ENCODE data around the gene EFTUD2. TPM values are rescaled to one million over a fixed set of nuclear protein-coding genes. Genes with fewer than 3 reads are reported as not detected.
A peak's percentile ranks its signal among the peaks of the same experiment; 100 is the strongest.

Gene EFTUD2
- total RNA-seq, 1 donor from 2014 or later = 79.3 TPM

DNA sequence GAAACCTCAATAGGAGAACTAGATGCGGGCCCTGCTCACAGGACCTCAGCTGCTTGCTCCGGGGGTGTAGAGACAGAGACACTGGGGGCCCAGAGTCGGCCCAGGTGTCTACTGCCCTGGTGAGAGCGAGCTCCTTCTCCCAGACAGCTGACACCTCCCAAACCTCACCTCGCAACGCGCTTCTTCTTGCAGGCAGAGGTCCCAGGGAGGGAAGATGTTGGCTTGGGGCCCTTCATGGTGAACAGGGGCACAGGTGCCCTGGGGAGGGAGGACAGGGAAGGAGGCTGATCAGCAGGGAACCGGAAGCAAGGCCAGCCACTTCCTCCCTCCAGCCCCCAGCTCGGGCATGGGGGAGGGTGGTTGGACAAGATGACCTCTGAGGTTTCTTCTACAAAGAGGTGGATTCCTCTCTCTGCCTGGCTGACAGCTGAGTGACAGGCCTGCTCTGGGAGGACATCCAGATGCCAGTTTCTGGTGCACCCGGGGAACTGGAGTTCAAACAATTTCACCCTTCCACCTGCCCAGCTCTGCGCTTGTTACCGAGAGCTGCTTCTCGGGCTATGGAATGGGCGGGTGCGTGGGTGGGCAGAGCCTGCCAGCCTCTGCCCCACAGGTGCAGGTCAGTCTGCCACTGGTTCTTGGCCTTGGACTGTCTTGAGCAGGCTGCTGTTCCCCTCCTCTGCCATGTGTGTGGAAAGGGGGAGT lies 27.7 kb upstream of the EFTUD2 start:
- Histone ChIP-seq H3K4me1 (ENCODE audit: control insufficient read depth in 3 of 3, insufficient read depth in 3 of 3, low read length in 3 of 3) (peaks cover 7 to 12% (median 10%) of the 10 kb centered on the region in 3 donors), H3K4me3 (ENCODE audit: low read length in 3 of 3) (no peak overlapping the region), H3K9me3 (ENCODE audit: control insufficient read depth in 3 of 3, low read length in 3 of 3) (no peaks in the 10 kb centered on the region), H3K9ac (ENCODE audit: low read depth in 1 of 3, low read length in 3 of 3) (no peak overlapping the region), H3K36me3 (ENCODE audit: control insufficient read depth in 3 of 3, insufficient read depth in 3 of 3, low read length in 3 of 3) (no peaks in the 10 kb centered on the region), H3K27me3 (ENCODE audit: control insufficient read depth in 3 of 3, insufficient read depth in 3 of 3, low read length in 3 of 3) (peaks cover 0 to 3% (median 0%) of the 10 kb centered on the region in 3 donors), H3K27ac (ENCODE audit: low read depth, low read length) (no peak overlapping the region)

DNA sequence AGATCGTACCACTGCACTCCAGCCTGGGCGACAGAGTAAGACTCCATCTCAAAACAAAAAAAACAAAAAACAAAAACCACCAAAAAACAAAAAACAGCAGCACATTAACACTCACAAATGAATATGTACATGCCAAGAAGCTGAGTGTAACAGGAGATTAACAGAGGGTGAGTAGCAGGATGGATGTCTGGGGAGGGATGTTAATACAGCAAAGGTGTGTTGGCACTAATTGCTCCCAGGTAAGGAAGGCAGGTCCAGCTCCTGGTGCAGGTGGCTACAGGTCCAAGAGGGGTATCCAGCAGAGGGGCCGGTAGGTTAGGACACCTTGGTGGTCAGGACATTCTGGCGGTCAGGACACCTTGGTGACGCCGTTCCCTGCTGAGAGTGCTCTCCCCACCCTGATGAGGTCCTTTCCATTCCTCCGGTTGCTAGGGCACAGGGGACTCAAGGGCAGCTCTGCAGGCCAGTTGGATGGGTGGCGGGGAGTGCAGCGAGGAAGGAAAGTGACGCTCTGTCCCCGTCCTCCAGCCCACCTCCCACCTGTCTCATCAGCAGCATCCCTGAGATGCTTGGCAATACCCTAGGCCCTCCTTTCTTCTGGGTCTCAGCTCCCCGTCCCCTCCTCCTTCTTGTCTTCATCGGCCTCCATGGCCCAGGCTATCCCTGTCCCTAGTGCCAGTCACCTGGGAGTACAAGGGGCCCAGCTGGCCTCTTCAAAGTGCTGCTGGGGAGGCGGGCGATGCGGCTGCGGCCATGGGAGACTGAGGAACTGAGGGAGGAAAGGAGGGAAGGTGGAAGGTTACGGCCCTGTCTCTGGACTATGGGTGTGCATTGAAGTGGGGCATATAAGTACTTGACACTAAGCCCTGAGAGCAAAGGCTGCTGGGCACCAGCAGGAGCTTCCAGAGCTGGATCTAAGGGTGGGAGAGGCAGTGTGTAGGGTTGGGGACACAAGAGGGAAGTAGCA lies 26.8 kb upstream of the EFTUD2 start:
- Histone ChIP-seq H3K36me3 (ENCODE audit: control insufficient read depth in 3 of 3, insufficient read depth in 3 of 3, low read length in 3 of 3) (no peaks in the 10 kb centered on the region), H3K9ac (ENCODE audit: low read depth in 1 of 3, low read length in 3 of 3) (no peak overlapping the region), H3K27ac (ENCODE audit: low read depth, low read length) (no peak overlapping the region), H3K27me3 (ENCODE audit: control insufficient read depth in 3 of 3, insufficient read depth in 3 of 3, low read length in 3 of 3) (peaks cover 0 to 3% (median 0%) of the 10 kb centered on the region in 3 donors), H3K9me3 (ENCODE audit: control insufficient read depth in 3 of 3, low read length in 3 of 3) (no peaks in the 10 kb centered on the region), H3K4me3 (ENCODE audit: low read length in 3 of 3) (no peak overlapping the region), H3K4me1 (ENCODE audit: control insufficient read depth in 3 of 3, insufficient read depth in 3 of 3, low read length in 3 of 3) (peaks cover 7 to 12% (median 10%) of the 10 kb centered on the region in 3 donors)

DNA sequence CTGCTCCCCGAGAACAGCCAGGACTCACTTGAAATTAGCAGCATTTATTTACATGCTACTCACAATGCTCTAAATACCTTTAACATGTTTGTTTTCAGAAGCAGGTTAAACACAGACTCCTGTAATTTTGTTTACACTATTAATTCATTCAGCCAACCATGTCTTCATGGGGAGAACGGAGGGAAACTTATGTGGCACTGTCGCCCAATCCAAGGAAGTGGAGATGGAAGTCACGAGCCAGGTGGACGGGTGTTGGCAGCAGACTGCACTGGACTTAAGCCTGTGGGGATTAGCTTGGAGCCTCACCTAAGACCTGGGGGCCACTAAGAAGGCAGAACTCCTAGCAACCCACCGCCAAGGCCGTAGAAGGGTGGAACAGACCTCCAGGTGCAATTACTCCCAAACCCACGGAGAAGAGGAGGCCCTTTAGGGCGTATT lies 24.9 kb upstream of the EFTUD2 start:
- H3K9me3 ChIP-seq (ENCODE audit: control insufficient read depth in 3 of 3, low read length in 3 of 3) = no peaks in the 10 kb centered on the region
- no peak overlapping the region for H3K27ac ChIP-seq (ENCODE audit: low read depth, low read length)
- no peak overlapping the region for H3K9ac ChIP-seq (ENCODE audit: low read depth in 1 of 3, low read length in 3 of 3)
- peaks cover 0 to 3% (median 0%) of the 10 kb centered on the region in 3 donors for H3K27me3 ChIP-seq (ENCODE audit: control insufficient read depth in 3 of 3, insufficient read depth in 3 of 3, low read length in 3 of 3)
- no peaks in the 10 kb centered on the region for H3K36me3 ChIP-seq (ENCODE audit: control insufficient read depth in 3 of 3, insufficient read depth in 3 of 3, low read length in 3 of 3)
- H3K4me3 ChIP-seq (ENCODE audit: low read length in 3 of 3) = no peak overlapping the region
- peaks cover 7 to 15% (median 13%) of the 10 kb centered on the region in 3 donors for H3K4me1 ChIP-seq (ENCODE audit: control insufficient read depth in 3 of 3, insufficient read depth in 3 of 3, low read length in 3 of 3)

DNA sequence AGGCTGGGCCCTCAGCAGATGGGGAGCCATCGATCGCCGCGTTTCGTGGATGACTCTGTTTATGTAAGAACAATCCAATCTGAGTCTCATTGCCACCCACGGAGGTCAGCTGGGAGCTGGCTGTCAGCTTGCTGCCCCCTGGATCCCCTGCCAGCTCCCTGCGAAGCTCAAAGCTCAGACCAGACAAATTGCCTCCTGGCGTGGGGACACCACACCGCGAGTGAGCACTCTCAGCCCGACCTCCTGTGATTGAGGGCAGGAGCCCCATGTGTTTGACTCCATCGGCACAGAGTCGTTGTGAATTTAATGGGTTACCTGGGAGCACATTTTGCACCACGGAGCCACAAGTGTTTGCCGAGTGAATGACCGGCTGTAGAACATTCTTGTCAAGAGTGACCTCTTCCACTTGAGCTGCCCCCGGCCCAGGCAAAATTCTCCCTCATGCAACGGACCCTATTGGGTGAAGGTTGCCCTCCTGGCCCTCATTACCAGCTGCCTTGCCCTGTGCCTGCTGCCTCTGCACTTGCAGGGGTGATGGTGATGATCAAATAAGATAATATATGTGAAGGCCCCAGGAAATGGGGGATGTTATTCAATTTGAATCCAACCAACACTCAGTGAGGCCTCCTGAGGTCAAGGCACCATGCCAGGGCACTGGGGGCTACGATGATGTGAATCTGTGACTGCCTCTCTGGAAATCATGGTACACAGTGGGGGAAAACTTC lies 23.7 kb upstream of the EFTUD2 start:
- H3K27me3 ChIP-seq (ENCODE audit: control insufficient read depth in 3 of 3, insufficient read depth in 3 of 3, low read length in 3 of 3) = peaks cover 0 to 3% (median 0%) of the 10 kb centered on the region in 3 donors
- no peaks in the 10 kb centered on the region for H3K36me3 ChIP-seq (ENCODE audit: control insufficient read depth in 3 of 3, insufficient read depth in 3 of 3, low read length in 3 of 3)
- no peaks in the 10 kb centered on the region for H3K9me3 ChIP-seq (ENCODE audit: control insufficient read depth in 3 of 3, low read length in 3 of 3)
- H3K9ac ChIP-seq (ENCODE audit: low read depth in 1 of 3, low read length in 3 of 3) = no peak overlapping the region
- no peak overlapping the region for H3K27ac ChIP-seq (ENCODE audit: low read depth, low read length)
- H3K4me1 ChIP-seq (ENCODE audit: control insufficient read depth in 3 of 3, insufficient read depth in 3 of 3, low read length in 3 of 3) = peaks cover 0 to 4% (median 4%) of the 10 kb centered on the region in 3 donors
- H3K4me3 ChIP-seq (ENCODE audit: low read length in 3 of 3) = no peak overlapping the region

DNA sequence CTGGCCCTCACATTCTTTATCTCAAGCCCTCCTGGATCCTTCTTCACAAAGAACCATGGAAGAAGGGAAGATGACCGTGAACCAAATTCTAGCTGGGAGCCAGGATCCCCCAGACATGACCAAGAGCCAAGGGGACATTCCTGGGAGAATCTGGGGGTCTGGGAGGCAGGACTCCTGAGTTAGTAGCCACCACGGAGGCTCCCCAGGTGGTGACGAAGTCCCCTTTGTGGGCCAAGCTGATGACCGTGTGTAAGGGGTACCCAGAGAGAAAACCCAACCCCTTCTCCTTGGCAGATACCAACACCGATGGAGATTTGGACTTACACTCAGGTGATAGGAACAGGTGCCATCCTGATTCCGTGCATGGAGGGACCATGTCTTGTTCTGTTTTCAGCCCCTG lies 22.9 kb upstream of the EFTUD2 start:
- H3K9me3 ChIP-seq (ENCODE audit: control insufficient read depth in 3 of 3, low read length in 3 of 3) = no peaks in the 10 kb centered on the region
- H3K27me3 ChIP-seq (ENCODE audit: control insufficient read depth in 3 of 3, insufficient read depth in 3 of 3, low read length in 3 of 3) = peaks cover 0 to 3% (median 3%) of the 10 kb centered on the region in 3 donors
- no peak overlapping the region for H3K9ac ChIP-seq (ENCODE audit: low read depth in 1 of 3, low read length in 3 of 3)
- no peak overlapping the region for H3K27ac ChIP-seq (ENCODE audit: low read depth, low read length)
- no peaks in the 10 kb centered on the region for H3K36me3 ChIP-seq (ENCODE audit: control insufficient read depth in 3 of 3, insufficient read depth in 3 of 3, low read length in 3 of 3)
- no peak overlapping the region for H3K4me3 ChIP-seq (ENCODE audit: low read length in 3 of 3)
- peaks cover 0 to 8% (median 4%) of the 10 kb centered on the region in 3 donors for H3K4me1 ChIP-seq (ENCODE audit: control insufficient read depth in 3 of 3, insufficient read depth in 3 of 3, low read length in 3 of 3)

DNA sequence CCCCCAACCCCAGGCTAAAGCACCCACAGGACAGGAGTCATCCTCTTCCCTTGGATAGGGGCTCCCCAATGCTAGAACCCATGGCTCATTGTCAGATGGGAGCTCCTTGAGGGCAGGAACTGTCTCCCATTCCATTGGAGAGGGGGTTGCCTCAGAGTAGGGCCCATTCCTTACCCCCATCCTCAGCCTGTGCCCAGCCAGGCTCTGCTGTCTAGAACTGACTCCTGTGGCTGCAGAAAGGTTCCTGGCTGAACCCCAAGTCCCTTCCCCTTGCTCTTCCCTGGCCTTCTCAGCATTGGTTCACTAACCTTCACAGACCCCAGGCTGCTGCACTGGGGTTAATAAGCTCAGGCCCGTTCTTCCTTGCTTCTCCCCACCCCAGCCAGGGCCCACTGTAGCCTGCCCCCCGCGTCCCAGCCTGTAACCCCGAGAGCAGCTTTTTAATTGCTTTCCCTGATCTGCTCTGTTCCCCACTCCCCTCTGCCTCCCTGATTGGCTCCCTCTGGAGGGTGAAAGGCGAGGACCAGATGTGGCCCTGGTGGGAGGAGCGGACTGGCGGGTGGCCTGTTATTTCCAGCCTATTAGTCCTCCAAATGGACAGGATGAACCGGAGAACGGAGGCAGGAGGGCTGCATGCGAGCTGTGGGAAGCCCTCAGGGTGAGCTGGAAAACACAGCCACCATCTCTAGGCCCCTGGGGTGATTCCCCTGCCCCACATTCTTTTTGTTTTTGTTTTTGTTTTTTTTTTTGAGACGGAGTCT lies 22.1 kb upstream of the EFTUD2 start:
- no peak overlapping the region for H3K4me3 ChIP-seq (ENCODE audit: low read length in 3 of 3)
- H3K36me3 ChIP-seq (ENCODE audit: control insufficient read depth in 3 of 3, insufficient read depth in 3 of 3, low read length in 3 of 3) = no peaks in the 10 kb centered on the region
- peaks cover 0 to 3% (median 3%) of the 10 kb centered on the region in 3 donors for H3K27me3 ChIP-seq (ENCODE audit: control insufficient read depth in 3 of 3, insufficient read depth in 3 of 3, low read length in 3 of 3)
- H3K9ac ChIP-seq (ENCODE audit: low read depth in 1 of 3, low read length in 3 of 3) = no peak overlapping the region
- H3K9me3 ChIP-seq (ENCODE audit: control insufficient read depth in 3 of 3, low read length in 3 of 3) = no peaks in the 10 kb centered on the region
- H3K4me1 ChIP-seq (ENCODE audit: control insufficient read depth in 3 of 3, insufficient read depth in 3 of 3, low read length in 3 of 3) = peaks cover 0 to 10% (median 4%) of the 10 kb centered on the region in 3 donors
- H3K27ac ChIP-seq (ENCODE audit: low read depth, low read length) = no peak overlapping the region

DNA sequence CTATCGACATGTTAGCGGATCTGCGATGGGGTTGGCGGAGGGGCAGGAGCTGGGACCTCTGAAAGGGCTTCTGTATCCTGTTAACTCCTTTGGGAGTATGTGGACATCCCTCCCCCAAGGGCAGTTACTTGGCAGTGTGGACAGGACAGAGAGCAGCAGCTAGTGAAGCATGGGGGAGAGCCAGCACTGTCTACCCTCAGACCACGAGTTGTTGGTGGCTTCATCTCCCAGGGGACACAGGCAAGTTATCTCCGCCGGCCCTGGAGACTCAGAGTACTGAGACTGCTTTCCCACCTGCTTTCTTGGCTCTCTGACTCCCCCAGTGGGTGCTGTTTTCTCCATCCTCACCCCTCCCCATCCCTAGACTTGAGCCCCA lies 21.3 kb upstream of the EFTUD2 start:
- Histone ChIP-seq H3K27ac (ENCODE audit: low read depth, low read length) (no peak overlapping the region), H3K4me1 (ENCODE audit: control insufficient read depth in 3 of 3, insufficient read depth in 3 of 3, low read length in 3 of 3) (peaks cover 0 to 10% (median 4%) of the 10 kb centered on the region in 3 donors), H3K36me3 (ENCODE audit: control insufficient read depth in 3 of 3, insufficient read depth in 3 of 3, low read length in 3 of 3) (no peaks in the 10 kb centered on the region), H3K9me3 (ENCODE audit: control insufficient read depth in 3 of 3, low read length in 3 of 3) (no peaks in the 10 kb centered on the region), H3K4me3 (ENCODE audit: low read length in 3 of 3) (no peak overlapping the region), H3K9ac (ENCODE audit: low read depth in 1 of 3, low read length in 3 of 3) (no peak overlapping the region), H3K27me3 (ENCODE audit: control insufficient read depth in 3 of 3, insufficient read depth in 3 of 3, low read length in 3 of 3) (peaks cover 0 to 3% (median 3%) of the 10 kb centered on the region in 3 donors)

DNA sequence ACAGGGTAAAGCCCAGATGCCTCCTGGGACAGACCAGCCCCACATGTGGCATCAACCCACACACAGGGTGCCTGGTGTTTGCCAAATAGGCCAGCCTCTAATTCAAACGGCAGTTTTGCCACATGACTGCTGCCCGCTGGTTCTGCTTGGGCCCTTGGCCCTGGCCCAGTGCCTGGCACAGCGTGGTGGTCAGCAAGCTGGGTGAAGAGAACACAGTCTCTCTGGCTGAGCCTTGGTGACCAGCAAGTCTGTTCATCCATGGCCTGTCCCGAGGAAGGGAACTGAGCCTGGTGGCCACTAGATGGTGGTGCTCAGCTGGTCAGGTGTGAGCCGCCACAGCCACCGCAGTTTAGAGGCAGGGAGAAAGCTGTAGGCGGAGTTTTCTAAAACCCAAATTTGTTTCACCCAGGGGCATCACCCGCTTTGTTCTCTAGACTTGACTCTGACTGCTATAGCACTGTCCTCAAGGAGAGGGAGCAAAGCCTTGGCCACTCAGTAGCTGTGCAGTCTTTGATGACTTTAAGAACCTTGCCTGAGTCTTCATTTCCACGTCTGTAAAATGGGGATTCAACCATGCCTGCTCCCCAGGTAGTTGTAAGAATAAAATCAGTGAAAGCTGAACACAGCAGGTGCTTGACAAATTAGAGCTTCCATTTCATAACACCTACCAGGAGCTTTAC lies 20.8 kb upstream of the EFTUD2 start:
- Histone ChIP-seq H3K4me3 (ENCODE audit: low read length in 3 of 3) (no peak overlapping the region), H3K9ac (ENCODE audit: low read depth in 1 of 3, low read length in 3 of 3) (peak overlapping the region in 1 of 3 donors; percentile 25), H3K4me1 (ENCODE audit: control insufficient read depth in 3 of 3, insufficient read depth in 3 of 3, low read length in 3 of 3) (peaks cover 0 to 10% (median 4%) of the 10 kb centered on the region in 3 donors), H3K27ac (ENCODE audit: low read depth, low read length) (no peak overlapping the region), H3K9me3 (ENCODE audit: control insufficient read depth in 3 of 3, low read length in 3 of 3) (no peaks in the 10 kb centered on the region), H3K36me3 (ENCODE audit: control insufficient read depth in 3 of 3, insufficient read depth in 3 of 3, low read length in 3 of 3) (no peaks in the 10 kb centered on the region), H3K27me3 (ENCODE audit: control insufficient read depth in 3 of 3, insufficient read depth in 3 of 3, low read length in 3 of 3) (peaks cover 0 to 3% (median 3%) of the 10 kb centered on the region in 3 donors)

DNA sequence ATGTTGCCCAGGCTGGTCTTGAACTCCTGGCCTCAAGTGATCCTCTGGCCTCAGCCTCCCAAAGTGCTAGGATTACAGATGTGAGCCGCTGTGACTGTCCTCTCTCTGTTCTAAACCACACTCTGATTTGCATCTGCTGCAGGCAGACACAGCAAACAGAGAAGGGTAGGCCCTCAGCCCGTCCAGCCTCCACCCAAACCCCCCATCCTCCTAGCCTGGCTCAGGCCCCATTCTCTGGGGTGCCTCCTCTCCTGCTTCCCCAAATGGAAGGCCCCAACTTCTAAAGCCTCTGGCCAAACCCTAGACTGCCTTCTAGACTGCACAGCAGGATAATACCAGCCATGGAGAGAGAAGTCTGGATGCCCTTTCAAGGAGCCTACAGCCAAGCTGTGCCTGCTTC lies 20.2 kb upstream of the EFTUD2 start:
- Histone ChIP-seq H3K9ac (ENCODE audit: low read depth in 1 of 3, low read length in 3 of 3) (no peak overlapping the region), H3K4me1 (ENCODE audit: control insufficient read depth in 3 of 3, insufficient read depth in 3 of 3, low read length in 3 of 3) (peaks cover 0 to 10% (median 4%) of the 10 kb centered on the region in 3 donors), H3K27me3 (ENCODE audit: control insufficient read depth in 3 of 3, insufficient read depth in 3 of 3, low read length in 3 of 3) (peaks cover 0 to 3% (median 3%) of the 10 kb centered on the region in 3 donors), H3K27ac (ENCODE audit: low read depth, low read length) (no peak overlapping the region), H3K4me3 (ENCODE audit: low read length in 3 of 3) (no peak overlapping the region), H3K9me3 (ENCODE audit: control insufficient read depth in 3 of 3, low read length in 3 of 3) (no peaks in the 10 kb centered on the region), H3K36me3 (ENCODE audit: control insufficient read depth in 3 of 3, insufficient read depth in 3 of 3, low read length in 3 of 3) (no peaks in the 10 kb centered on the region)

All from skeletal muscle tissue (tissue), 4 donors.